ENCODE data around the gene CRYBB2. TPM values are rescaled to one million over a fixed set of nuclear protein-coding genes. Genes with fewer than 3 reads are reported as not detected.

Gene CRYBB2
- total RNA-seq, 1 experiment from 2014 or later, result not detected

DNA sequence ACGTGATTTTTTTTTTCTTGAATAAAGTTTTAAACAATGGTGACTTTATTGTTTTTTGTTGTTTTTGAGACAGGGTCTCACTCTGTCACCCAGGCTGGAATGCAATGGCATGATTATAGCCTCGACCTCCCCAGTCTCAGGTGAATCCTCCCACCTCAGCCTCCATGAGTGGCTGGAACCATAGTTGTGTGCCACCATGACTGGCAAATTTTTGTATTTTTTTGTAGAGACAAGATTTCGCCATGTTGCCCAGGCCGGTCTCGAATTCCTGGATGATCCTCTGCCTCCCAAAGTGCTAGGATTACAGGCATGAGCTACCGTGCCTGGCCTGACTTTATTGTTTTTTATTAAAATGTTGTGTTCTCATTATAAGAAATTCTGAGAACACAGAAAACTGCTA lies 32.0 kb upstream of the CRYBB2 start:
- CTCF ChIA-PET, result no interaction called here
- no TSS peak for BruUV-seq (replicated peaks)
- H3K4me3 ChIP-seq (ENCODE audit: low read depth, low read length, poor library complexity, severe bottlenecking), result no peak overlapping the region
- no peak overlapping the region for H3K27ac ChIP-seq (ENCODE audit: low read depth, low read length, poor library complexity, severe bottlenecking)
- H3K4me1 ChIP-seq (ENCODE audit: insufficient read depth, low read length, poor library complexity, severe bottlenecking), result no peaks in the 10 kb centered on the region
- intact Hi-C loops (cut with micrococcal nuclease; ENCODE audit: unreplicated experiment), result no loop called here
- POLR2A ChIA-PET (ENCODE audit: low non-redundant PET), result no interaction called here
- no peak for DNase-seq (ENCODE audit: low spot score)
- H3K36me3 ChIP-seq (ENCODE audit: insufficient read depth, low read length, poor library complexity, severe bottlenecking), result no peaks in the 10 kb centered on the region
- no peaks in the 10 kb centered on the region for H3K9me3 ChIP-seq (ENCODE audit: low read depth, low read length, poor library complexity, severe bottlenecking)
- no peaks in the 10 kb centered on the region for H3K27me3 ChIP-seq (replicated peaks; ENCODE audit: insufficient read depth, low read depth, low read length, poor library complexity)
- TF ChIP-seq, protein P1, sequence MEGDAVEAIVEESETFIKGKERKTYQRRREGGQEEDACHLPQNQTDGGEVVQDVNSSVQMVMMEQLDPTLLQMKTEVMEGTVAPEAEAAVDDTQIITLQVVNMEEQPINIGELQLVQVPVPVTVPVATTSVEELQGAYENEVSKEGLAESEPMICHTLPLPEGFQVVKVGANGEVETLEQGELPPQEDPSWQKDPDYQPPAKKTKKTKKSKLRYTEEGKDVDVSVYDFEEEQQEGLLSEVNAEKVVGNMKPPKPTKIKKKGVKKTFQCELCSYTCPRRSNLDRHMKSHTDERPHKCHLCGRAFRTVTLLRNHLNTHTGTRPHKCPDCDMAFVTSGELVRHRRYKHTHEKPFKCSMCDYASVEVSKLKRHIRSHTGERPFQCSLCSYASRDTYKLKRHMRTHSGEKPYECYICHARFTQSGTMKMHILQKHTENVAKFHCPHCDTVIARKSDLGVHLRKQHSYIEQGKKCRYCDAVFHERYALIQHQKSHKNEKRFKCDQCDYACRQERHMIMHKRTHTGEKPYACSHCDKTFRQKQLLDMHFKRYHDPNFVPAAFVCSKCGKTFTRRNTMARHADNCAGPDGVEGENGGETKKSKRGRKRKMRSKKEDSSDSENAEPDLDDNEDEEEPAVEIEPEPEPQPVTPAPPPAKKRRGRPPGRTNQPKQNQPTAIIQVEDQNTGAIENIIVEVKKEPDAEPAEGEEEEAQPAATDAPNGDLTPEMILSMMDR (conservative IDR thresholded peaks at IDR 0.05; ENCODE audit: low read depth, low read length), result no peak
- TF ChIP-seq EZH2 (IDR thresholded peaks at IDR 0.05; ENCODE audit: borderline replicate concordance, low read depth, low read length, poor library complexity, severe bottlenecking), result no peak

DNA sequence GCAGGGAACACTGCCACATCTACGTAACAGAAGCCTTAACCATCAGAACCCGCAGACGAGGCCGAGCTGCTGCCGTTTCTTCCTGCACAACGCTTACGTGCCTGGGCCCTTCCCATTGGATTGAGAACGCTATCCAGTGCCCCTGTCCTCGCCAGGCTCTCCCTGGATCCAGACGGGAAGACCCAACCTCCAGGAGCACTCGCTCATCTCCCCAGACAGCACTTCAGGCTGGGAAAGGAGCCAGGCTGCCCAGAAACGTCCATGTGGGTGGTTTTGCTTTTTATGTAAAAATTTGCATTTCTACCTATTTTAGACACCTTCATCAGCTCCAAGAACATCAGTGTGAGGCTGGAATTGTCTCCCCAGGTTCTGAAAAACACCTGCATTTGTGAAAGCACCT lies 27.0 kb upstream of the CRYBB2 start:
- Histone ChIP-seq H3K36me3 (ENCODE audit: insufficient read depth, low read length, poor library complexity, severe bottlenecking) (no peaks in the 10 kb centered on the region), H3K27ac (ENCODE audit: low read depth, low read length, poor library complexity, severe bottlenecking) (no peak overlapping the region), H3K27me3 (replicated peaks; ENCODE audit: insufficient read depth, low read depth, low read length, poor library complexity) (no peaks in the 10 kb centered on the region), H3K4me3 (ENCODE audit: low read depth, low read length, poor library complexity, severe bottlenecking) (no peak overlapping the region), H3K4me1 (ENCODE audit: insufficient read depth, low read length, poor library complexity, severe bottlenecking) (no peaks in the 10 kb centered on the region), H3K9me3 (ENCODE audit: low read depth, low read length, poor library complexity, severe bottlenecking) (no peaks in the 10 kb centered on the region)
- CTCF ChIA-PET, result no interaction called here
- DNase-seq (ENCODE audit: low spot score), result no peak
- TF ChIP-seq EZH2 (IDR thresholded peaks at IDR 0.05; ENCODE audit: borderline replicate concordance, low read depth, low read length, poor library complexity, severe bottlenecking), result no peak
- TF ChIP-seq, protein P1 (conservative IDR thresholded peaks at IDR 0.05; ENCODE audit: low read depth, low read length), result no peak
- POLR2A ChIA-PET (ENCODE audit: low non-redundant PET), result no interaction called here
- no TSS peak for BruUV-seq (replicated peaks)
- intact Hi-C loops (cut with micrococcal nuclease; ENCODE audit: unreplicated experiment), result no loop called here

DNA sequence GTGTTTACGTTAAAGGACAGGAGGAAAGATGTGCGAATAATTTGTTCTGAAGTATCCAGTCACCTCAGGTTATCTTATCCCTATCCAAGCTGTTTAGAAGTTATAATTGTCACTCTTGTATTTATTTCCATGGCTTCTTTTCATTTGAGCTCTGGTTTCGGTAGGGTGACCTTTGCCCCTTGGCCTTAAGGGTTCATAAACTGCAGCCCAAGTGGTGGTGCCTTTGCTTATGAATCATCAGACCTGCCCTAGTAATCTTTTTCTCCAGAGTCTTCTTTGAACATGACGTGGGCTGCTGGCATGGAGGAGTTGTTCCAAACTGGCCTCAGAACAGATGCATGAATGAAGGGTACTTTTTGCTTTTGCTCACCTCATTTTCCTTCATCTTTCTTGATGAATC lies 26.3 kb upstream of the CRYBB2 start:
- TSS peak; percentile 40 for BruUV-seq (replicated peaks)
- intact Hi-C loops (cut with micrococcal nuclease; ENCODE audit: unreplicated experiment), result no loop called here
- H3K27ac ChIP-seq (ENCODE audit: low read depth, low read length, poor library complexity, severe bottlenecking), result no peak overlapping the region
- no peaks in the 10 kb centered on the region for H3K27me3 ChIP-seq (replicated peaks; ENCODE audit: insufficient read depth, low read depth, low read length, poor library complexity)
- no peaks in the 10 kb centered on the region for H3K36me3 ChIP-seq (ENCODE audit: insufficient read depth, low read length, poor library complexity, severe bottlenecking)
- H3K4me1 ChIP-seq (ENCODE audit: insufficient read depth, low read length, poor library complexity, severe bottlenecking), result no peaks in the 10 kb centered on the region
- H3K9me3 ChIP-seq (ENCODE audit: low read depth, low read length, poor library complexity, severe bottlenecking), result no peaks in the 10 kb centered on the region
- TF ChIP-seq EZH2 (IDR thresholded peaks at IDR 0.05; ENCODE audit: borderline replicate concordance, low read depth, low read length, poor library complexity, severe bottlenecking), result no peak
- TF ChIP-seq, protein P1 (conservative IDR thresholded peaks at IDR 0.05; ENCODE audit: low read depth, low read length), result no peak
- POLR2A ChIA-PET (ENCODE audit: low non-redundant PET), result no interaction called here
- CTCF ChIA-PET, result no interaction called here
- no peak overlapping the region for H3K4me3 ChIP-seq (ENCODE audit: low read depth, low read length, poor library complexity, severe bottlenecking)
- DNase-seq (ENCODE audit: low spot score), result no peak

Measured in A673 (cell line).